CD4-positive, alpha-beta T cell (primary cell): ENCODE results near the gene LGALSL. TPM values are rescaled to one million over a fixed set of nuclear protein-coding genes. Genes with fewer than 3 reads are reported as not detected.

Experiments used
- ATAC-seq: fragments of 200-7000 bp; cut with Tn5 transposase; one replicate; pipeline ENCODE4 v1.10.0; 2022; ENCODE audit warnings: mild to moderate bottlenecking; ENCODE audit not compliant: poor library complexity
- CTCF ChIA-PET: fragments of 350-600 bp; sonication (Branson Sonifier 250); formaldehyde crosslinking; loops from one replicate; lab custom pipeline; 2021; ENCODE audit warnings: antibody characterized with exemption, inconsistent platforms; lab: Charles Lee
- POLR2A ChIA-PET: fragments of 350-600 bp; sonication (Branson Sonifier 250); formaldehyde crosslinking; loops from one replicate; lab custom pipeline; 2021; ENCODE audit warnings: antibody characterized with exemption, inconsistent platforms; lab: Charles Lee
- DNase-seq, 14 experiments: peaks; one replicate each; pipeline ENCODE4 v3.0.0-alpha.2; 2013 to 2020; ENCODE audit warnings: mixed read lengths in 2 of 14
- H3K27ac ChIP-seq, 2 donors: one replicate each; pipeline versions ENCODE4 v1.5.1 to v1.7.0; 2013; ENCODE audit warnings: low read length in 2 of 2, low read depth in 1 of 2, mild to moderate bottlenecking in 1 of 2
- H3K27me3 ChIP-seq, 2 experiments: 1 replicate in 1 of 2; 2 replicates in 1 of 2; pipeline versions ENCODE4 v1.6.1 to v1.7.0; 2013; ENCODE audit warnings: low read length in 2 of 2, control low read depth in 1 of 2, mild to moderate bottlenecking in 1 of 2, moderate library complexity in 1 of 2; ENCODE audit not compliant: insufficient read depth in 2 of 2, control insufficient read depth in 1 of 2
- H3K36me3 ChIP-seq: one replicate; pipeline ENCODE4 v1.6.1; 2013; ENCODE audit warnings: low read length, control low read depth; ENCODE audit not compliant: insufficient read depth
- H3K4me1 ChIP-seq: one replicate; pipeline ENCODE4 v1.6.1; 2013; ENCODE audit warnings: low read length, control low read depth; ENCODE audit not compliant: insufficient read depth
- H3K4me3 ChIP-seq: one replicate; pipeline ENCODE4 v1.5.1; 2013; ENCODE audit warnings: mild to moderate bottlenecking, low read length, moderate library complexity
- H3K9me3 ChIP-seq, 2 experiments: 1 replicate in 1 of 2; 2 replicates in 1 of 2; pipeline versions ENCODE4 v1.6.1 to v1.7.0; 2013; ENCODE audit warnings: low read length in 2 of 2, mild to moderate bottlenecking in 2 of 2, control low read depth in 1 of 2, moderate library complexity in 1 of 2; ENCODE audit not compliant: control insufficient read depth in 1 of 2, insufficient read depth in 1 of 2
- H3K27ac Mint-ChIP-seq: one replicate; pipeline ENCODE4 v1.8.0; 2020; ENCODE audit warnings: mixed read lengths
- H3K27me3 Mint-ChIP-seq: one replicate; pipeline ENCODE4 v1.8.0; 2021; ENCODE audit warnings: mixed read lengths
- H3K36me3 Mint-ChIP-seq: one replicate; pipeline ENCODE4 v1.8.0; 2021; ENCODE audit warnings: low read depth, mixed read lengths
- H3K4me1 Mint-ChIP-seq: one replicate; pipeline ENCODE4 v1.8.0; 2021; ENCODE audit warnings: low read depth, mixed read lengths
- H3K4me3 Mint-ChIP-seq: one replicate; pipeline ENCODE4 v1.8.0; 2020; ENCODE audit warnings: mild to moderate bottlenecking, mixed read lengths
- H3K9me3 Mint-ChIP-seq: one replicate; pipeline ENCODE4 v1.8.0; 2020; ENCODE audit warnings: mixed read lengths
- intact Hi-C, 2 experiments: fragments of 100-400 bp; cut with DNase I in 1 of 2; cut with micrococcal nuclease in 1 of 2; formaldehyde crosslinking; loops; one replicate each; pipeline versions ENCODE4 v1.15.1 to v1.9.0; 2023 to 2025; cut with DNase I, micrococcal nuclease
- total RNA-seq, 174 experiments: library from RNA in 2 of 174; stranded (reverse) in 2 of 174; gene quantifications; one replicate each; pipeline ENCODE4 v1.2.3 and lab custom pipeline; 2021 to 2026
- TF ChIP-seq, protein P1 (sequence below): fragments of 200-600 bp; IDR thresholded peaks from one replicate; pipeline ENCODE4 v1.8.0; 2022; ENCODE audit warnings: antibody characterized with exemption, mild to moderate bottlenecking

LGALSL gene
- total RNA-seq, 2 experiments from 2014 or later, result 0.22 to 0.31 TPM

DNA sequence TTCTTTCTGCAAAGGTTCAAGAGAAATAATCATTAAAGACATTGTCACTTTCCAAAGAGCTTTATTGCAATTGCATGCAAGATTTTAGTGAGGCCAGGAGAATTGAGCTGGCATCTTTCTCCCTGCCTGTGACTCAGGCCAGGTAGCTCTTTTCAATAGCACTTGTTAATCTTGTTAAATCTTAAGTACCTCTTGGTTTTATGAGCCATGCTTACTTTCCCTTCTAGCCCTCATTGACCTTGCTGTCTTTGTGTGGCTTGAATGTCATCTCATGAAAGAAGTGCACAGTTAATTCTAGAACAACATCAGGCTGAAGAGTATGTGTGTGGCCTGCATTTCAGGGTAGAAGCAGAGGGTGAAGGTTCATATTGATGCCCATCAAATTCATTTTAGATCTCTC lies 14.8 kb upstream of the LGALSL start:
- DNase-seq (no peak), ATAC-seq (no peak)
- H3K27me3 Mint-ChIP-seq, result peaks cover 56% of the 10 kb centered on the region
- H3K4me1 Mint-ChIP-seq, result no peaks in the 10 kb centered on the region
- Histone ChIP-seq H3K27ac (no peak overlapping the region), H3K4me1 (no peaks in the 10 kb centered on the region), H3K4me3 (no peak overlapping the region), H3K9me3 (no peaks in the 10 kb centered on the region), H3K36me3 (no peaks in the 10 kb centered on the region), H3K27me3 (peaks cover 0 to 6% of the 10 kb centered on the region in 2 experiments)
- intact Hi-C loops, result no loop called here
- no peak overlapping the region for H3K27ac Mint-ChIP-seq
- H3K36me3 Mint-ChIP-seq, result no peaks in the 10 kb centered on the region
- no peak overlapping the region for H3K4me3 Mint-ChIP-seq
- no peaks in the 10 kb centered on the region for H3K9me3 Mint-ChIP-seq
- POLR2A ChIA-PET, result no interaction called here
- CTCF ChIA-PET, result no interaction called here
- TF ChIP-seq, protein P1, sequence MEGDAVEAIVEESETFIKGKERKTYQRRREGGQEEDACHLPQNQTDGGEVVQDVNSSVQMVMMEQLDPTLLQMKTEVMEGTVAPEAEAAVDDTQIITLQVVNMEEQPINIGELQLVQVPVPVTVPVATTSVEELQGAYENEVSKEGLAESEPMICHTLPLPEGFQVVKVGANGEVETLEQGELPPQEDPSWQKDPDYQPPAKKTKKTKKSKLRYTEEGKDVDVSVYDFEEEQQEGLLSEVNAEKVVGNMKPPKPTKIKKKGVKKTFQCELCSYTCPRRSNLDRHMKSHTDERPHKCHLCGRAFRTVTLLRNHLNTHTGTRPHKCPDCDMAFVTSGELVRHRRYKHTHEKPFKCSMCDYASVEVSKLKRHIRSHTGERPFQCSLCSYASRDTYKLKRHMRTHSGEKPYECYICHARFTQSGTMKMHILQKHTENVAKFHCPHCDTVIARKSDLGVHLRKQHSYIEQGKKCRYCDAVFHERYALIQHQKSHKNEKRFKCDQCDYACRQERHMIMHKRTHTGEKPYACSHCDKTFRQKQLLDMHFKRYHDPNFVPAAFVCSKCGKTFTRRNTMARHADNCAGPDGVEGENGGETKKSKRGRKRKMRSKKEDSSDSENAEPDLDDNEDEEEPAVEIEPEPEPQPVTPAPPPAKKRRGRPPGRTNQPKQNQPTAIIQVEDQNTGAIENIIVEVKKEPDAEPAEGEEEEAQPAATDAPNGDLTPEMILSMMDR, result no peak

DNA sequence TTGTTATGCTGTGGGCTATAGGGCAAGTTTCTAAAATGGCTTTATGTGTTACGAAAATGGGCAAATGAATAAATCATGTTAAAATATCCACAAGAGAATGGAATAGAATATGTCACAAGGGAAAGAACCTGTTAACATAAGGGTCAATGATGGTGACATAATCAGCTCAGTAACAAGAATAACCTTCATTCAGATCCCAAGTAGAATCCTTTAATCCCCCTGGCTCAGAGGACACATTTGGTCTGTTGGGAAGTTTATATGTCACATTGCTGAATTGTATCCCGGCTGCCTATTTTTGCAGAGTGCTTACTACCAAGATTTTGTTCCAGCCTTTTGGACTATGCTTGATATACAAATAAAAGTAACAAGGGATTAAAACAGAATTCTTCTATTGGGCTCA lies 13.1 kb upstream of the LGALSL start:
- intact Hi-C loops, result no loop called here
- no peaks in the 10 kb centered on the region for H3K36me3 Mint-ChIP-seq
- no peak overlapping the region for H3K4me3 Mint-ChIP-seq
- TF ChIP-seq, protein P1, result no peak
- no peaks in the 10 kb centered on the region for H3K9me3 Mint-ChIP-seq
- Histone ChIP-seq H3K4me1 (no peaks in the 10 kb centered on the region), H3K36me3 (no peaks in the 10 kb centered on the region), H3K27me3 (peaks cover 0 to 6% of the 10 kb centered on the region in 2 experiments), H3K27ac (no peak overlapping the region), H3K9me3 (no peaks in the 10 kb centered on the region), H3K4me3 (no peak overlapping the region)
- ChIA-PET POLR2A (no interaction called here), CTCF (no interaction called here)
- ATAC-seq (no peak), DNase-seq (no peak)
- no peaks in the 10 kb centered on the region for H3K4me1 Mint-ChIP-seq
- H3K27ac Mint-ChIP-seq, result no peak overlapping the region
- H3K27me3 Mint-ChIP-seq, result peaks cover 53% of the 10 kb centered on the region

DNA sequence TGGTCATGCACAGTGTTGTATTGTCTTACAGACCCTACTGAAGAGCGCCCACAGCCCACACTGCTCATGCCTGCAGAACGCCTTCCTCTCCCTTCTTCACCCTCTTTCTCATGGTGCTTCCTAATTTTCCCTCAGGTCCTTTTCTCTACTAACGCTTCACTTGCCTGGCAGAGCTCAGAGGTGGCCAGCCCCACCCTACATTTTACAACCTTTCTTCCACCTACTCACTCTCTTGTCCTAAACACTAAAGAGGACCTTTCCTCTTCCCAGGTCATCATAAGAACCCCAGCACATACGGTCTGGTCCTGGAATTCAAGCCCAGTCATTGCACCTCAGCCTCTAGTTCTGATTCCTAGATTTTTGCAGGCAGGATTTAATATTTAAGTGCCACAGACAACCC lies 11.7 kb upstream of the LGALSL start:
- intact Hi-C loops, result no loop called here
- TF ChIP-seq, protein P1, result no peak
- no peak overlapping the region for H3K4me3 Mint-ChIP-seq
- H3K36me3 Mint-ChIP-seq, result no peaks in the 10 kb centered on the region
- Histone ChIP-seq H3K4me3 (no peak overlapping the region), H3K36me3 (no peaks in the 10 kb centered on the region), H3K27me3 (peaks cover 0 to 6% of the 10 kb centered on the region in 2 experiments), H3K27ac (no peak overlapping the region), H3K9me3 (no peaks in the 10 kb centered on the region), H3K4me1 (no peaks in the 10 kb centered on the region)
- no peak for DNase-seq
- H3K27me3 Mint-ChIP-seq, result peaks cover 46% of the 10 kb centered on the region
- no peaks in the 10 kb centered on the region for H3K9me3 Mint-ChIP-seq
- no peaks in the 10 kb centered on the region for H3K4me1 Mint-ChIP-seq
- ATAC-seq, result no peak
- ChIA-PET CTCF (no interaction called here), POLR2A (no interaction called here)
- H3K27ac Mint-ChIP-seq, result no peak overlapping the region
